K562 (cell line): ENCODE measurements around the gene CHD2. TPM values are rescaled to one million over a fixed set of nuclear protein-coding genes. Genes with fewer than 3 reads are reported as not detected.

ENCODE experiments used
- BMI1 ChIP-seq: fragments of 150-350 bp; IDR thresholded peaks from 2 replicates; pipeline ENCODE4 v1.6.1; 2014; ENCODE audit warnings: low read length
- CREM ChIP-seq: IDR thresholded peaks from 2 replicates; pipeline ENCODE4 v1.6.1; 2014; ENCODE audit warnings: antibody characterized with exemption, low read depth
- ELF4 ChIP-seq: fragments of 450-650 bp; formaldehyde crosslinking; IDR thresholded peaks from 2 replicates; pipeline ENCODE4 v1.4.0; 2022; ENCODE audit warnings: missing genetic modification characterization
- ETV6 ChIP-seq, 3 experiments: fragments of 150-350 bp in 1 of 3; sonication (generic) in 1 of 3; formaldehyde crosslinking in 1 of 3; IDR thresholded peaks; 2 replicates each; pipeline versions ENCODE4 v1.6.1 to v1.8.0; 2014 to 2022; ENCODE audit warnings: borderline replicate concordance in 2 of 3, low read depth in 2 of 3, antibody characterized with exemption in 1 of 3, low read length in 1 of 3, mild to moderate bottlenecking in 1 of 3, missing genetic modification reagents in 1 of 3
- GATAD2B ChIP-seq: fragments of 450-650 bp; IDR thresholded peaks from 2 replicates; pipeline ENCODE4 v1.6.1; 2017; ENCODE audit warnings: mild to moderate bottlenecking, borderline replicate concordance
- HIVEP1 ChIP-seq: fragments of 250-450 bp; sonication (Bioruptor Pico); IDR thresholded peaks from 2 replicates; pipeline ENCODE4 v1.4.0; 2020; ENCODE audit warnings: mild to moderate bottlenecking
- HMG20A ChIP-seq: fragments of 450-650 bp; formaldehyde crosslinking; conservative IDR thresholded peaks from 2 replicates; pipeline ENCODE4 v1.4.0; 2020; ENCODE audit warnings: mild to moderate bottlenecking, mixed read lengths
- NFXL1 ChIP-seq: fragments of 450-650 bp; formaldehyde crosslinking; IDR thresholded peaks from 2 replicates; pipeline ENCODE4 v1.4.0; 2021; ENCODE audit warnings: mild to moderate bottlenecking
- PHF8 ChIP-seq: fragments of 200-600 bp; sonication (generic); IDR thresholded peaks from 2 replicates; pipeline ENCODE4 v1.6.1; 2012; ENCODE audit warnings: mixed run types, mild to moderate bottlenecking, inconsistent platforms, low read length, moderate library complexity, borderline replicate concordance
- POLR2H ChIP-seq: IDR thresholded peaks from 2 replicates; pipeline ENCODE4 v1.6.1; 2016; ENCODE audit warnings: missing genetic modification characterization, low read depth, mild to moderate bottlenecking, control low read depth, missing compliant biosample characterization, moderate library complexity
- PPARD ChIP-seq: fragments of 250-450 bp; sonication (Bioruptor Pico); IDR thresholded peaks from 2 replicates; pipeline ENCODE4 v1.8.0; 2022; ENCODE audit warnings: inconsistent platforms, mild to moderate bottlenecking, moderate library complexity
- SMARCC2 ChIP-seq: fragments of 450-650 bp; IDR thresholded peaks from 2 replicates; pipeline ENCODE4 v1.6.1; 2017; ENCODE audit warnings: antibody characterized with exemption, moderate library complexity, mild to moderate bottlenecking, low read depth
- TAF1 ChIP-seq: IDR thresholded peaks from 2 replicates; pipeline ENCODE4 v1.6.1; 2011; ENCODE audit warnings: mild to moderate bottlenecking, low read length, moderate library complexity; ENCODE audit not compliant: insufficient read depth, control insufficient read depth, severe bottlenecking; ENCODE audit errors: extremely low read depth
- TRIM24 ChIP-seq, 2 experiments: fragments of 450-650 bp; IDR thresholded peaks; 2 replicates each; pipeline ENCODE4 v1.6.1; 2016
- ZNF197 ChIP-seq: fragments of 200-800 bp; sonication (Bioruptor generic); IDR thresholded peaks from 2 replicates; pipeline ENCODE4 v1.6.1; 2016; ENCODE audit warnings: low read depth, missing genetic modification characterization, missing compliant biosample characterization
- ZNF766 ChIP-seq: fragments of 200-800 bp; sonication (Bioruptor generic); conservative IDR thresholded peaks from 2 replicates; pipeline ENCODE4 v1.6.1; 2016; ENCODE audit warnings: missing genetic modification characterization, missing compliant biosample characterization
- polyA plus RNA-seq, 8 experiments: library from polyadenylated mRNA; depleted of rRNA in 4 of 8; stranded (reverse) in 5 of 8; unstranded in 3 of 8; fragments of >200 nt; fragmentation: Nextera tagmentation in 2 of 8; fragmentation: Illumina TruSeq in 1 of 8; extraction: Ambion mirVana in 2 of 8; extraction: Trizol in 1 of 8; gene quantifications; 2 replicates each; pipeline versions ENCODE4 v1.2.1 to v1.2.3, GENCODE V29; 2011 to 2014; ENCODE audit warnings: inconsistent platforms in 1 of 8, missing spikeins in 1 of 8
- total RNA-seq, 7 experiments: library from RNA; depleted of rRNA in 6 of 7; stranded (reverse); fragments of >200 nt in 6 of 7; fragmentation: Illumina TruSeq in 2 of 7; extraction: Trizol in 2 of 7; gene quantifications; 2 replicates each; pipeline versions ENCODE4 v1.2.1 to v1.2.3, GENCODE V29; 2011 to 2021; ENCODE audit warnings: low replicate concordance in 1 of 7
- TF ChIP-seq, protein P1 (sequence below): sonication (generic); formaldehyde crosslinking; IDR thresholded peaks from 2 replicates; pipeline ENCODE4 v1.8.1; 2023; ENCODE audit warnings: mild to moderate bottlenecking, missing genetic modification reagents
- TF ChIP-seq, protein P2 (sequence below): sonication (generic); formaldehyde crosslinking; IDR thresholded peaks from 2 replicates; pipeline ENCODE4 v1.8.1; 2023; ENCODE audit warnings: mild to moderate bottlenecking, missing genetic modification reagents
- TF ChIP-seq, protein P3 (sequence below): fragments of 250-450 bp; sonication (Bioruptor Pico); IDR thresholded peaks from 2 replicates; pipeline ENCODE4 v1.5.1; 2021; ENCODE audit warnings: mild to moderate bottlenecking
- TF ChIP-seq, protein P4 (sequence below): IDR thresholded peaks from 2 replicates; pipeline ENCODE4 v1.6.1; 2016; ENCODE audit warnings: missing genetic modification characterization, missing compliant biosample characterization

Gene CHD2
- total and polyA plus RNA-seq, 9 of the 15 experiments (the other 6 are each of a cell fraction or from before 2014, with no cell fraction given) = 38.9 to 70.8 (median 56.2) TPM

DNA sequence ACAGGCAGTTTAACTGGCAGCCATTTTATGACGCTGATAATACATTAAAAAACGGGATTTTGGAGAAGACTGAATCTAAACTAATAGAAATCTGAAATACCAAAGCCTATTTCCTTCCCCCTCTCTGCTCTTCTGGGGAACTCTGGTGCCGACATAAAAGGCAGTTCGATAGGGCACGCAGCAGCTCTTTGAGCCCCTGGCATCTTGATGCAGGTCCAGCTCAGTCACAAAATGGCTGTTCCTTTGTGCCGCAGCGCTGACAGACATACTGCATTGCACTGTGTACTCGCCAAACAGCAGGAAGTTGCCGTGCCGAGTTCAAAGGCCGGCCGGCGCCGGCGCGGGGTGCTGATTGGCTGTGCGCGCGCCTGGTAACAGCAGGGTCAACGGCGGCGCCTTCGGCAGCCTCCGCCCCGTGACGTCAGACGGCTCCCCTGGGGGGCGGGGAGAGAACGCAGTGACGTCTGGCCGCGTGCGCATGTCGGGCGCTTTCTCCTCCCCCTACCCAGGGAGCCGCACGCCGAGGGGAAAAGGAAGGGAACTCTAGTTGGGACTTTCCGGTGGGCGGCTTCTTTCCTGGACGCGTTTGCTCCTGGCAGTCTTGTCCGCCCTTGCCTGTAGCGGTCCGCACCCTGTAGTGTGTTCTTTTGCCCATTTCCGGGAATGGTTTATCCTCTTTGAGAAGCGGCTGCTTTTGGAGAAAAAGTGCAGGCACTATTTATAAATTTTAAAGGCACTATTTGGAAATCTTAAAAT lies 4.0 kb downstream of the CHD2 start (continued):
- peak; percentile 42; the same call in 1 of the 2 replicates for TF ChIP-seq PHF8
- peak; percentile 90 for TF ChIP-seq POLR2H (tag)
- peak; percentile 98 for TF ChIP-seq CREM
- TF ChIP-seq ZNF766 (CRISPR knock-in tag) = peak; percentile 88
- TF ChIP-seq ELF4 (CRISPR knock-in tag) = peak; percentile 85
- TF ChIP-seq, protein P1, sequence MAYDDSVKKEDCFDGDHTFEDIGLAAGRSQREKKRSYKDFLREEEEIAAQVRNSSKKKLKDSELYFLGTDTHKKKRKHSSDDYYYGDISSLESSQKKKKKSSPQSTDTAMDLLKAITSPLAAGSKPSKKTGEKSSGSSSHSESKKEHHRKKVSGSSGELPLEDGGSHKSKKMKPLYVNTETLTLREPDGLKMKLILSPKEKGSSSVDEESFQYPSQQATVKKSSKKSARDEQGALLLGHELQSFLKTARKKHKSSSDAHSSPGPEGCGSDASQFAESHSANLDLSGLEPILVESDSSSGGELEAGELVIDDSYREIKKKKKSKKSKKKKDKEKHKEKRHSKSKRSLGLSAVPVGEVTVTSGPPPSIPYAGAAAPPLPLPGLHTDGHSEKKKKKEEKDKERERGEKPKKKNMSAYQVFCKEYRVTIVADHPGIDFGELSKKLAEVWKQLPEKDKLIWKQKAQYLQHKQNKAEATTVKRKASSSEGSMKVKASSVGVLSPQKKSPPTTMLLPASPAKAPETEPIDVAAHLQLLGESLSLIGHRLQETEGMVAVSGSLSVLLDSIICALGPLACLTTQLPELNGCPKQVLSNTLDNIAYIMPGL (CRISPR knock-in tag) = no peak; the same call in 1 of the 2 replicates
- 0 out of 2 replicates have a peak, but pooled peaks have one; percentile 28 for TF ChIP-seq NFXL1 (CRISPR knock-in tag)
- TF ChIP-seq SMARCC2 = no peak
- TF ChIP-seq GATAD2B = no peak
- peak; percentile 91 for TF ChIP-seq TAF1
- TF ChIP-seq, protein P2, sequence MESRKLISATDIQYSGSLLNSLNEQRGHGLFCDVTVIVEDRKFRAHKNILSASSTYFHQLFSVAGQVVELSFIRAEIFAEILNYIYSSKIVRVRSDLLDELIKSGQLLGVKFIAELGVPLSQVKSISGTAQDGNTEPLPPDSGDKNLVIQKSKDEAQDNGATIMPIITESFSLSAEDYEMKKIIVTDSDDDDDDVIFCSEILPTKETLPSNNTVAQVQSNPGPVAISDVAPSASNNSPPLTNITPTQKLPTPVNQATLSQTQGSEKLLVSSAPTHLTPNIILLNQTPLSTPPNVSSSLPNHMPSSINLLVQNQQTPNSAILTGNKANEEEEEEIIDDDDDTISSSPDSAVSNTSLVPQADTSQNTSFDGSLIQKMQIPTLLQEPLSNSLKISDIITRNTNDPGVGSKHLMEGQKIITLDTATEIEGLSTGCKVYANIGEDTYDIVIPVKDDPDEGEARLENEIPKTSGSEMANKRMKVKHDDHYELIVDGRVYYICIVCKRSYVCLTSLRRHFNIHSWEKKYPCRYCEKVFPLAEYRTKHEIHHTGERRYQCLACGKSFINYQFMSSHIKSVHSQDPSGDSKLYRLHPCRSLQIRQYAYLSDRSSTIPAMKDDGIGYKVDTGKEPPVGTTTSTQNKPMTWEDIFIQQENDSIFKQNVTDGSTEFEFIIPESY = peak; percentile 22; the same call in 1 of the 2 replicates
- TF ChIP-seq, protein P3, sequence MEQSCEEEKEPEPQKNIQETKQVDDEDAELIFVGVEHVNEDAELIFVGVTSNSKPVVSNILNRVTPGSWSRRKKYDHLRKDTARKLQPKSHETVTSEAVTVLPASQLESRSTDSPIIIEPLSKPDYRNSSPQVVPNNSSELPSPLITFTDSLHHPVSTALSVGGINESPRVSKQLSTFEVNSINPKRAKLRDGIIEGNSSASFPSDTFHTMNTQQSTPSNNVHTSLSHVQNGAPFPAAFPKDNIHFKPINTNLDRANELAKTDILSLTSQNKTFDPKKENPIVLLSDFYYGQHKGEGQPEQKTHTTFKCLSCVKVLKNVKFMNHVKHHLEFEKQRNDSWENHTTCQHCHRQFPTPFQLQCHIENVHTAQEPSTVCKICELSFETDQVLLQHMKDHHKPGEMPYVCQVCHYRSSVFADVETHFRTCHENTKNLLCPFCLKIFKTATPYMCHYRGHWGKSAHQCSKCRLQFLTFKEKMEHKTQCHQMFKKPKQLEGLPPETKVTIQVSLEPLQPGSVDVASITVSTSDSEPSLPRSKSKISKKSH = no peak
- no peak; the same call in 1 of the 2 replicates for TF ChIP-seq BMI1
- no peak for TF ChIP-seq HMG20A (CRISPR knock-in tag)
- peak in 1 of 2 experiments; percentile 82; a peak in 2 of 4 replicates for TF ChIP-seq TRIM24 (IDR thresholded peaks at IDR 0.05)
- no peak for TF ChIP-seq PPARD (CRISPR knock-in tag)
- no peak for TF ChIP-seq ETV6 (IDR thresholded peaks at IDR 0.05; ENCODE audit: borderline replicate concordance in 1 of 2, low read depth in 2 of 2, low read length in 1 of 2)
- TF ChIP-seq ETV6 (CRISPR knock-in tag; IDR thresholded peaks at IDR 0.05; ENCODE audit: borderline replicate concordance) = no peak
- TF ChIP-seq ZNF197 (CRISPR knock-in tag) = peak; percentile 84
- TF ChIP-seq HIVEP1 = no peak
- TF ChIP-seq, protein P4, sequence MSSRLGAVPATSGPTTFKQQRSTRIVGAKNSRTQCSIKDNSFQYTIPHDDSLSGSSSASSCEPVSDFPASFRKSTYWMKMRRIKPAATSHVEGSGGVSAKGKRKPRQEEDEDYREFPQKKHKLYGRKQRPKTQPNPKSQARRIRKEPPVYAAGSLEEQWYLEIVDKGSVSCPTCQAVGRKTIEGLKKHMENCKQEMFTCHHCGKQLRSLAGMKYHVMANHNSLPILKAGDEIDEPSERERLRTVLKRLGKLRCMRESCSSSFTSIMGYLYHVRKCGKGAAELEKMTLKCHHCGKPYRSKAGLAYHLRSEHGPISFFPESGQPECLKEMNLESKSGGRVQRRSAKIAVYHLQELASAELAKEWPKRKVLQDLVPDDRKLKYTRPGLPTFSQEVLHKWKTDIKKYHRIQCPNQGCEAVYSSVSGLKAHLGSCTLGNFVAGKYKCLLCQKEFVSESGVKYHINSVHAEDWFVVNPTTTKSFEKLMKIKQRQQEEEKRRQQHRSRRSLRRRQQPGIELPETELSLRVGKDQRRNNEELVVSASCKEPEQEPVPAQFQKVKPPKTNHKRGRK = no peak
